Thymus (tissue), 11 donors: ENCODE results near the gene DEPDC5. TPM values are rescaled to one million over a fixed set of nuclear protein-coding genes. Genes with fewer than 3 reads are reported as not detected.

ENCODE experiments used
- DNase-seq, 9 donors: peaks; one replicate each; pipeline ENCODE4 v3.0.0-alpha.2; 2013; ENCODE audit warnings: low spot score in 9 of 9, low read depth in 6 of 9, missing footprints in 1 of 9
- H3K27ac ChIP-seq, 2 donors: one replicate each; pipeline ENCODE4 v1.5.1; 2013; ENCODE audit warnings: control low read depth in 1 of 2, low read depth in 1 of 2, low read length in 1 of 2, mild to moderate bottlenecking in 1 of 2, moderate library complexity in 1 of 2
- H3K27me3 ChIP-seq, 2 donors: one replicate each; pipeline ENCODE4 v1.5.1; 2013; ENCODE audit warnings: low read length in 1 of 2; ENCODE audit not compliant: control insufficient read depth in 2 of 2, insufficient read depth in 1 of 2
- H3K36me3 ChIP-seq, 2 donors: one replicate each; pipeline ENCODE4 v1.5.1; 2013; ENCODE audit warnings: low read length in 1 of 2, mild to moderate bottlenecking in 1 of 2, moderate library complexity in 1 of 2; ENCODE audit not compliant: control insufficient read depth in 2 of 2, insufficient read depth in 2 of 2
- H3K4me1 ChIP-seq, 2 donors: one replicate each; pipeline ENCODE4 v1.5.1; 2013; ENCODE audit warnings: low read length in 2 of 2; ENCODE audit not compliant: control insufficient read depth in 2 of 2, insufficient read depth in 2 of 2
- H3K4me3 ChIP-seq, 2 donors: one replicate each; pipeline ENCODE4 v1.5.1; 2013; ENCODE audit warnings: low read length in 2 of 2, control low read depth in 1 of 2, mild to moderate bottlenecking in 1 of 2
- H3K9me3 ChIP-seq, 2 donors: one replicate each; pipeline ENCODE4 v1.5.1; 2013; ENCODE audit warnings: low read length in 1 of 2, mild to moderate bottlenecking in 1 of 2; ENCODE audit not compliant: control insufficient read depth in 2 of 2, insufficient read depth in 1 of 2
- WGBS: extraction: QIAGEN DNeasy Blood & Tissue Kit; methylation state at CpG from one replicate; pipeline ENCODE4 v1.1.7; 2013; 5-methylcytosine and 5-hydroxymethylcytosine counted together
- polyA plus RNA-seq: library from polyadenylated mRNA; stranded (reverse); fragments of 200-250 nt; gene quantifications from one replicate; pipeline ENCODE4 v1.2.3, GENCODE V29; 2013
- total RNA-seq: library from RNA; stranded (reverse); fragments of 120-200 nt; gene quantifications from one replicate; pipeline ENCODE4 v1.2.4, GENCODE V29; 2013
- donor health status: healthy.

DEPDC5 gene
- total and polyA plus RNA-seq, 2 donors: 9.2 to 10.5 TPM

- WGBS: 91% methylated on average over 2 of the region's 2 CpGs
- Histone ChIP-seq H3K4me3 (no peak overlapping the region), H3K36me3 (no peaks in the 10 kb centered on the region), H3K4me1 (no peaks in the 10 kb centered on the region), H3K27ac (no peak overlapping the region), H3K9me3 (no peaks in the 10 kb centered on the region), H3K27me3 (no peaks in the 10 kb centered on the region)
- no peak for DNase-seq
These were observed 169.9 kb downstream of the DEPDC5 start for GRCh38 chr22:31923747-31924146.

GRCh38 chr22:31925056-31925455 is 171.2 kb downstream of the DEPDC5 start:
- H3K36me3 ChIP-seq: no peaks in the 10 kb centered on the region
- H3K27me3 ChIP-seq: no peaks in the 10 kb centered on the region
- no peak for DNase-seq
- H3K4me3 ChIP-seq: no peak overlapping the region
- 95% methylated on average over 1 of the region's 1 CpG for WGBS
- no peaks in the 10 kb centered on the region for H3K9me3 ChIP-seq
- H3K4me1 ChIP-seq: no peaks in the 10 kb centered on the region
- no peak overlapping the region for H3K27ac ChIP-seq

DNA sequence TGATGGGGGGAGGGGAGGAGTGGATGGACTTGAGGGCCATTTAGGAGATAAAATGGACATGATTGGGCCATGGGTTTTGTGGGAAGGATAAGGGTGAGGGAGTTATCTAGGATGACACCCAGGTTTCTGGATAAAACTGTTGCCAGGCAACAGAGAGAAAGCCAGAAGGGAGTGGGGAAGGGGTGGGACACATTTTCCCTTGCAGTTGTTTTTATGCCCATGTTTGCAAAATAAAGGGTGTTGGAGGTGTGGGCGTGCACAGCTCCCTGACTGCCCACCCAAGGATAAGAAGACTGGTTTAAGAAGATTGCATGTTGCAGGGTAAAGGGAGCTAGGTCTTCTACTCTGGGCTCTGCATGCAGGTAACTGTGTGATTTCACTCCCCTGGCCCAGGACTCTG is 172.2 kb downstream of the DEPDC5 start:
- no peak overlapping the region for H3K27ac ChIP-seq
- 96% methylated on average over 1 of the region's 1 CpG for WGBS
- H3K4me3 ChIP-seq: no peak overlapping the region
- DNase-seq: no peak
- H3K4me1 ChIP-seq: no peaks in the 10 kb centered on the region
- no peaks in the 10 kb centered on the region for H3K9me3 ChIP-seq
- H3K36me3 ChIP-seq: no peaks in the 10 kb centered on the region
- no peaks in the 10 kb centered on the region for H3K27me3 ChIP-seq

- Histone ChIP-seq H3K27me3 (no peaks in the 10 kb centered on the region), H3K27ac (no peak overlapping the region), H3K9me3 (no peaks in the 10 kb centered on the region), H3K4me1 (no peaks in the 10 kb centered on the region), H3K36me3 (no peaks in the 10 kb centered on the region), H3K4me3 (no peak overlapping the region)
- DNase-seq: no peak
These were observed 173.2 kb downstream of the DEPDC5 start for GRCh38 chr22:31926969-31927368.

DNA sequence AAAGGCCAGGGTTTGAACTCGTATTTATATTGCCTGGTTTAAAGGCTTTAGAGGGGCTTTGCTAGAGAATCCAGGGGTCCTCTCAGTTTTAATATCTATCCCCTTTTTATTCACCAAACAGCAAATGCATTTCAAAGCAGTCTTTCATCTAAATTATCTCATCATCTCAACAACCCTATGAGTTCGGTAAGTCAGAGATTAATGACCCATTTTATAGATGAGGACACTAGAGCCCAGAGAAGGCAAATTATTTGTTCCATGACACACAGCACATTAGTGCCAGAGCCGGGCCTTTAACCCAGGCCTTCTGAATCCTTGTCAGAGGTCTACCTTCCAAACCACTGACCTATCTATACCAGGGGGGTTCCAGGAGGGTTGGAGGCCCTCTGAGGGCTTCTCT is 173.7 kb downstream of the DEPDC5 start:
- H3K27ac ChIP-seq: no peak overlapping the region
- H3K4me3 ChIP-seq: no peak overlapping the region
- no peaks in the 10 kb centered on the region for H3K27me3 ChIP-seq
- no peaks in the 10 kb centered on the region for H3K4me1 ChIP-seq
- DNase-seq: no peak
- no peaks in the 10 kb centered on the region for H3K9me3 ChIP-seq
- WGBS: 90% methylated on average over 3 of the region's 3 CpGs
- no peaks in the 10 kb centered on the region for H3K36me3 ChIP-seq

GRCh38 chr22:31929167-31929930 is 175.5 kb downstream of the DEPDC5 start:
- DNase-seq: no peak
- Histone ChIP-seq H3K4me3 (no peak overlapping the region), H3K4me1 (no peaks in the 10 kb centered on the region), H3K27ac (no peak overlapping the region), H3K27me3 (no peaks in the 10 kb centered on the region), H3K36me3 (no peaks in the 10 kb centered on the region), H3K9me3 (no peaks in the 10 kb centered on the region)
- WGBS: 84% methylated on average over 8 of the region's 8 CpGs

- Histone ChIP-seq H3K9me3 (no peaks in the 10 kb centered on the region), H3K4me3 (no peak overlapping the region), H3K27me3 (no peaks in the 10 kb centered on the region), H3K27ac (no peak overlapping the region), H3K36me3 (peaks cover 0 to 2% of the 10 kb centered on the region in 2 donors), H3K4me1 (no peaks in the 10 kb centered on the region)
- 93% methylated on average over 5 of the region's 5 CpGs for WGBS
- DNase-seq: no peak
These were observed 179.0 kb downstream of the DEPDC5 start for GRCh38 chr22:31932863-31933262.

- Histone ChIP-seq H3K27ac (no peak overlapping the region), H3K4me1 (no peaks in the 10 kb centered on the region), H3K9me3 (no peaks in the 10 kb centered on the region), H3K4me3 (no peak overlapping the region), H3K36me3 (peaks cover 0 to 2% of the 10 kb centered on the region in 2 donors), H3K27me3 (no peaks in the 10 kb centered on the region)
- 98% methylated on average over 6 of the region's 6 CpGs for WGBS
- no peak for DNase-seq
These were observed 179.6 kb downstream of the DEPDC5 start for GRCh38 chr22:31933406-31933805.

- no peaks in the 10 kb centered on the region for H3K9me3 ChIP-seq
- H3K4me1 ChIP-seq: no peaks in the 10 kb centered on the region
- H3K36me3 ChIP-seq: peaks cover 0 to 2% of the 10 kb centered on the region in 2 donors
- no peak for DNase-seq
- H3K4me3 ChIP-seq: no peak overlapping the region
- H3K27ac ChIP-seq: no peak overlapping the region
- 97% methylated on average over 17 of the region's 17 CpGs for WGBS
- H3K27me3 ChIP-seq: no peaks in the 10 kb centered on the region
These were observed 180.1 kb downstream of the DEPDC5 start for GRCh38 chr22:31933816-31934482.
